ENCODE data around the gene PDCD6IP. TPM values are rescaled to one million over a fixed set of nuclear protein-coding genes. Genes with fewer than 3 reads are reported as not detected.
"Not testable (repeated sequence)": the region's sequence is repeated elsewhere in the genome, so short reads cannot be mapped to it uniquely, and the experiment has no call there.

The PDCD6IP gene
- total RNA-seq, 1 donor from 2014 or later, result 184 TPM

GRCh38 chr3:33855884-33856546 lies 57.6 kb downstream of the PDCD6IP start:
- intact Hi-C loops (cut with DNase I), result no loop called here
- Histone ChIP-seq H3K27ac (no peak overlapping the region), H3K4me1 (no peaks in the 10 kb centered on the region), H3K9me3 (no peaks in the 10 kb centered on the region), H3K4me3 (no peak overlapping the region), H3K36me3 (peaks cover 0 to 59% of the 10 kb centered on the region in 2 donors), H3K27me3 (no peaks in the 10 kb centered on the region)
- no peak for DNase-seq (ENCODE audit: extremely low spot score in 2 of 2)
- TF ChIP-seq CTCF (IDR thresholded peaks at IDR 0.05), result no peak
- TF ChIP-seq POLR2A (IDR thresholded peaks at IDR 0.05), result no peak
- TF ChIP-seq POLR2AphosphoS5 (IDR thresholded peaks at IDR 0.05; ENCODE audit: insufficient read depth in 1 of 2, low read depth in 1 of 2), result no peak

- H3K27ac ChIP-seq; H3K27me3 ChIP-seq; H3K4me1 ChIP-seq; H3K4me3 ChIP-seq; H3K9me3 ChIP-seq; intact Hi-C loops (cut with DNase I); DNase-seq (ENCODE audit: extremely low spot score in 2 of 2): not testable (repeated sequence)
- peaks cover 0 to 54% of the 10 kb centered on the region in 2 donors for H3K36me3 ChIP-seq
Measured at GRCh38 chr3:33857701-33858100, 59.3 kb downstream of the PDCD6IP start.

GRCh38 chr3:33858131-33858530 lies 59.7 kb downstream of the PDCD6IP start:
- Histone ChIP-seq H3K27me3 (no peaks in the 10 kb centered on the region), H3K36me3 (peaks cover 0 to 50% of the 10 kb centered on the region in 2 donors), H3K4me1 (no peaks in the 10 kb centered on the region), H3K27ac (no peak overlapping the region), H3K4me3 (no peak overlapping the region), H3K9me3 (no peaks in the 10 kb centered on the region)
- intact Hi-C loops (cut with DNase I), result no loop called here
- DNase-seq (ENCODE audit: extremely low spot score in 2 of 2), result no peak
- TF ChIP-seq POLR2A (IDR thresholded peaks at IDR 0.05), result no peak
- no peak for TF ChIP-seq POLR2AphosphoS5 (IDR thresholded peaks at IDR 0.05; ENCODE audit: insufficient read depth in 1 of 2, low read depth in 1 of 2)
- no peak for TF ChIP-seq CTCF (IDR thresholded peaks at IDR 0.05)

GRCh38 chr3:33860373-33861050 lies 62.1 kb downstream of the PDCD6IP start:
- DNase-seq (ENCODE audit: extremely low spot score in 2 of 2), result no peak
- Histone ChIP-seq H3K27ac (no peak overlapping the region), H3K4me3 (no peak overlapping the region), H3K36me3 (peaks cover 0 to 39% of the 10 kb centered on the region in 2 donors), H3K4me1 (no peaks in the 10 kb centered on the region), H3K27me3 (no peaks in the 10 kb centered on the region), H3K9me3 (no peaks in the 10 kb centered on the region)
- TF ChIP-seq POLR2AphosphoS5 (IDR thresholded peaks at IDR 0.05; ENCODE audit: insufficient read depth in 1 of 2, low read depth in 1 of 2) (no peak), POLR2A (IDR thresholded peaks at IDR 0.05) (no peak), CTCF (IDR thresholded peaks at IDR 0.05) (no peak)
- intact Hi-C loops (cut with DNase I), result no loop called here

GRCh38 chr3:33865133-33865532 lies 66.7 kb downstream of the PDCD6IP start:
- no peak overlapping the region for H3K27ac ChIP-seq
- no peaks in the 10 kb centered on the region for H3K27me3 ChIP-seq
- TF ChIP-seq POLR2A (IDR thresholded peaks at IDR 0.05) (no peak), CTCF (IDR thresholded peaks at IDR 0.05) (no peak), POLR2AphosphoS5 (IDR thresholded peaks at IDR 0.05; ENCODE audit: insufficient read depth in 1 of 2, low read depth in 1 of 2) (no peak)
- no peak for DNase-seq (ENCODE audit: extremely low spot score in 2 of 2)
- H3K4me1 ChIP-seq, result no peaks in the 10 kb centered on the region
- intact Hi-C loops (cut with DNase I), result no loop called here
- H3K9me3 ChIP-seq, result no peaks in the 10 kb centered on the region
- H3K4me3 ChIP-seq, result no peak overlapping the region
- peaks cover 0 to 31% of the 10 kb centered on the region in 2 donors for H3K36me3 ChIP-seq
